Parathyroid adenoma (tissue), 2 donors: ENCODE measurements around the gene CHTOP.

ENCODE experiments used
- H2AFZ ChIP-seq: fragments of 300-600 bp; sonication (generic); one replicate; pipeline ENCODE4 v1.7.0; 2017; ENCODE audit warnings: antibody characterized with exemption, mild to moderate bottlenecking
- H3K27ac ChIP-seq: fragments of 300-600 bp; sonication (generic); one replicate; pipeline ENCODE4 v1.7.0; 2017
- H3K27me3 ChIP-seq: fragments of 300-600 bp; sonication (generic); one replicate; pipeline ENCODE4 v1.7.0; 2017; ENCODE audit warnings: low read length; ENCODE audit not compliant: control insufficient read depth, insufficient read depth
- H3K36me3 ChIP-seq: fragments of 300-600 bp; sonication (generic); one replicate; pipeline ENCODE4 v1.7.0; 2017; ENCODE audit warnings: low read length; ENCODE audit not compliant: control insufficient read depth, insufficient read depth
- H3K4me1 ChIP-seq: fragments of 300-600 bp; sonication (generic); one replicate; pipeline ENCODE4 v1.7.0; 2017; ENCODE audit warnings: control low read depth
- H3K4me2 ChIP-seq: fragments of 300-600 bp; sonication (generic); one replicate; pipeline ENCODE4 v1.7.0; 2017; ENCODE audit warnings: low read length
- H3K4me3 ChIP-seq: fragments of 300-600 bp; sonication (generic); one replicate; pipeline ENCODE4 v1.7.0; 2017; ENCODE audit warnings: low read depth, low read length
- H3K79me2 ChIP-seq: fragments of 300-600 bp; sonication (generic); one replicate; pipeline ENCODE4 v1.7.0; 2017; ENCODE audit warnings: control low read depth
- H3K9ac ChIP-seq: fragments of 300-600 bp; sonication (generic); one replicate; pipeline ENCODE4 v1.7.0; 2017; ENCODE audit warnings: mild to moderate bottlenecking
- H3K9me3 ChIP-seq: fragments of 300-600 bp; sonication (generic); one replicate; pipeline ENCODE4 v1.7.0; 2017; ENCODE audit warnings: low read length; ENCODE audit not compliant: control insufficient read depth
- TF ChIP-seq, protein P1 (sequence below): fragments of 300-600 bp; sonication (generic); IDR thresholded peaks from one replicate; pipeline ENCODE4 v1.7.0; 2017; ENCODE audit warnings: antibody characterized with exemption, mild to moderate bottlenecking
- donor health status: primary hyperparathyroidism.

The CHTOP gene

DNA sequence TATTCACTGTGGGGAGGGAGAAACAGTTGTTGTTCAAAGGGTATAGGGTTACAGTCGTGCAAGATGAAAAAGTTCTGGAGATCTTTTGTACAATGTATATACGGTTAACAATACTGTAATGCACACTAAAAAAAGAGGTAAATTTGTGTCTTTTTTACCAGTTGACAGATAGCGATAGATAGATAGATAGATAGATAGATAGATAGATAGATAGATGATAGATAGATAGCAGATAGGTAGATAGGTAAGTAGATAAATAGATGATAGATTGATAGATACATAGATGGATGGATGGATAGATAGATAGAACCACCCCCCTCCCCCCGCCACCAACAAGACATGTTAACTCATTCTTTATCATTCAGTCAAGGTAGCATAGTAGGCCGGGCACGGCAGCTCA, 31.1 kb upstream of the CHTOP start:
- H2AFZ ChIP-seq, result no peak overlapping the region
- H3K79me2 ChIP-seq, result peaks cover 5% of the 10 kb centered on the region
- H3K4me3 ChIP-seq, result no peak overlapping the region
- TF ChIP-seq, protein P1, sequence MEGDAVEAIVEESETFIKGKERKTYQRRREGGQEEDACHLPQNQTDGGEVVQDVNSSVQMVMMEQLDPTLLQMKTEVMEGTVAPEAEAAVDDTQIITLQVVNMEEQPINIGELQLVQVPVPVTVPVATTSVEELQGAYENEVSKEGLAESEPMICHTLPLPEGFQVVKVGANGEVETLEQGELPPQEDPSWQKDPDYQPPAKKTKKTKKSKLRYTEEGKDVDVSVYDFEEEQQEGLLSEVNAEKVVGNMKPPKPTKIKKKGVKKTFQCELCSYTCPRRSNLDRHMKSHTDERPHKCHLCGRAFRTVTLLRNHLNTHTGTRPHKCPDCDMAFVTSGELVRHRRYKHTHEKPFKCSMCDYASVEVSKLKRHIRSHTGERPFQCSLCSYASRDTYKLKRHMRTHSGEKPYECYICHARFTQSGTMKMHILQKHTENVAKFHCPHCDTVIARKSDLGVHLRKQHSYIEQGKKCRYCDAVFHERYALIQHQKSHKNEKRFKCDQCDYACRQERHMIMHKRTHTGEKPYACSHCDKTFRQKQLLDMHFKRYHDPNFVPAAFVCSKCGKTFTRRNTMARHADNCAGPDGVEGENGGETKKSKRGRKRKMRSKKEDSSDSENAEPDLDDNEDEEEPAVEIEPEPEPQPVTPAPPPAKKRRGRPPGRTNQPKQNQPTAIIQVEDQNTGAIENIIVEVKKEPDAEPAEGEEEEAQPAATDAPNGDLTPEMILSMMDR, result no peak
- no peaks in the 10 kb centered on the region for H3K4me1 ChIP-seq
- H3K27ac ChIP-seq, result no peak overlapping the region
- H3K27me3 ChIP-seq, result no peaks in the 10 kb centered on the region
- H3K36me3 ChIP-seq, result no peaks in the 10 kb centered on the region
- H3K9ac ChIP-seq, result no peak overlapping the region
- H3K9me3 ChIP-seq, result no peaks in the 10 kb centered on the region
- no peak overlapping the region for H3K4me2 ChIP-seq

DNA sequence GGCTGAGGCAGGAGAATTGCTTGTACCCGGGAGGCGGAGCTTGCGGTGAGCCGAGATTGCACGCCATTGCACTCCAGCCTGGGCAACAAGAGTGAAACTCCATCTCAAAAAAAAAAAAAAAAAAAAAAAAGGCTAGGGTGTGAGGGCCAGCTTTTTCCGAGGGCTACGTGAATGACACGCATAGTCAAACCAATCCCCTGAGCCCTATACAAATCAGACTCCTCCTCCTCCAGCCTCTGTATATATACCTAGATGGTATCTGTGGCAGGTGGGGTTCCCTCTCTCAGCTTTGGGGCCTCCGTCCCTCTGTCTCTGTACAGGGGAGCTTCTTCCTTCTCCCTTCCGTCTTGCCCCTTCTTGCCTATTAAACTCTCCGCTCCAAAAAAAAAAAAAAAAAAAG, 27.7 kb upstream of the CHTOP start:
- H3K4me1 ChIP-seq, result peaks cover 22% of the 10 kb centered on the region
- TF ChIP-seq, protein P1, result no peak
- H3K27ac ChIP-seq, result no peak overlapping the region
- H2AFZ ChIP-seq, result no peak overlapping the region
- no peak overlapping the region for H3K4me2 ChIP-seq
- H3K79me2 ChIP-seq, result peaks cover 5% of the 10 kb centered on the region
- no peaks in the 10 kb centered on the region for H3K9me3 ChIP-seq
- no peak overlapping the region for H3K9ac ChIP-seq
- no peak overlapping the region for H3K4me3 ChIP-seq
- no peaks in the 10 kb centered on the region for H3K27me3 ChIP-seq
- no peaks in the 10 kb centered on the region for H3K36me3 ChIP-seq

DNA sequence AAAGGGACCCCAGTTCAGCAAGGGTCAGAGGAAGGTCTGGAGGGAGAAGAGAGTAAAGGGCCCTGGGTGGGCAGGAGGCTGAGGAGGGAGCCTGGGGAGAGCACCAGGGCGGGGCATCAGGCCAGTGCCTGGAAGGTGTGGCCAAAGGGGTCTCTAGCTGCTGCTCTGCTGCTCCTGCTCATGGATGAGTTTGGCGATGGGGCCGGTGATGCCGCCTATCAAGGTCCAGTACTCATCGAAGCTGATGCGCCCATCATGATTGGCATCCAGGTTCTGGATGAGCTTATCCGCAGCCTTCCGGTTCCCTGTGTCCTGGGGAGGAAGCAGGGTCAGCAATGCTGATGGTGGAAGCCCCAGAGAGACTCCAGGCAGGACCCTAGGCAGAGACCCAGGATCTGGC, 26.5 kb upstream of the CHTOP start:
- H2AFZ ChIP-seq, result no peak overlapping the region
- no peak overlapping the region for H3K27ac ChIP-seq
- no peaks in the 10 kb centered on the region for H3K9me3 ChIP-seq
- no peak overlapping the region for H3K9ac ChIP-seq
- peaks cover 5% of the 10 kb centered on the region for H3K79me2 ChIP-seq
- peaks cover 25% of the 10 kb centered on the region for H3K4me1 ChIP-seq
- TF ChIP-seq, protein P1, result no peak
- H3K36me3 ChIP-seq, result no peaks in the 10 kb centered on the region
- no peak overlapping the region for H3K4me3 ChIP-seq
- H3K27me3 ChIP-seq, result no peaks in the 10 kb centered on the region
- H3K4me2 ChIP-seq, result no peak overlapping the region

DNA sequence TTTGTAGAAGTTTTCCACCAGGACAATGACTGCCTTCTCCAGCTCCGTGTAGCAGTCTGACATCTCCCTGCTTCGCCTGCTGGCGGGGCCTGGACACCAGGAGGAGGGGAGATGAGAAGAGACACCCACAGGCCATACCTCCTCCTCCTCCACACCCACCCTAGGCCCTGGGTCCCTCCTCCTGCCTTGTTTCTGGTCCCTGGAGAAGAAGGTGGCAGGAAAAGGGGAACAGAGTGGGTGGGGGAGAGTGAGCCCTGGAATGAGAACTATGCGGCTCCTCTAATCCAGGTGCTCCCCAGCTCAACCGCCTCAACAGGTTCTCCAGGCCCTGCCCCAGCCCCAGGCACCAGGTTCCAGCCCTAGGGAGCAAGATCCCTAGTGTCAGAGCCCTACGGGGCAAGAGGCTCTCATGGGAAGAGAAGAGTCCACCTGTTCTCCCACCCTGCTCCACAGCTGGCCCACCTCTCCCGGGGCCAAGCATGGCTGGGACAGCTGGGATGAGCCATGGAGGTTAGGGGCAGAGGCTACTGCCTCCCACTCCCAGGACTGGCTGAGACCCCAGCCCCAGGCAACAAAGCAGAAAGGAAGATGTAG, 25.7 kb upstream of the CHTOP start:
- Histone ChIP-seq H3K27ac (peak overlapping the region; percentile 79), H3K36me3 (no peaks in the 10 kb centered on the region), H2AFZ (no peak overlapping the region), H3K4me2 (peak overlapping the region; percentile 56), H3K79me2 (peaks cover 5% of the 10 kb centered on the region), H3K27me3 (no peaks in the 10 kb centered on the region), H3K9ac (no peak overlapping the region), H3K9me3 (no peaks in the 10 kb centered on the region), H3K4me3 (peak overlapping the region; percentile 19), H3K4me1 (peaks cover 25% of the 10 kb centered on the region)
- TF ChIP-seq, protein P1, result no peak
